RWPE1 (cell line): ENCODE measurements around the gene GATA5.

Experiments
- CTCF ChIA-PET: fragments of 350-600 bp; sonication (Branson Sonifier 250); formaldehyde crosslinking; extraction: SDS; loops from one replicate; lab custom pipeline; 2021; lab: Yijun Ruan, JAX
- POLR2A ChIA-PET: fragments of 400-600 bp; formaldehyde crosslinking; extraction: SDS; loops from one replicate; lab custom pipeline; 2020; ENCODE audit warnings: antibody characterized with exemption; ENCODE audit not compliant: low non-redundant PET; lab: Yijun Ruan, JAX
- DNase-seq: peaks from one replicate; pipeline ENCODE4 v3.0.0; 2012; ENCODE audit warnings: low spot score
- H3K27ac ChIP-seq: fragments of 450-650 bp; 2 replicates; pipeline ENCODE4 v1.5.1; 2017
- TF ChIP-seq, protein P1 (sequence below): fragments of 450-650 bp; conservative IDR thresholded peaks from 2 replicates; pipeline ENCODE4 v1.5.1; 2017; ENCODE audit warnings: low read depth, mild to moderate bottlenecking

The GATA5 gene

GRCh38 chr20:62425281-62426058, 50.3 kb downstream of the GATA5 start:
- TF ChIP-seq, protein P1, sequence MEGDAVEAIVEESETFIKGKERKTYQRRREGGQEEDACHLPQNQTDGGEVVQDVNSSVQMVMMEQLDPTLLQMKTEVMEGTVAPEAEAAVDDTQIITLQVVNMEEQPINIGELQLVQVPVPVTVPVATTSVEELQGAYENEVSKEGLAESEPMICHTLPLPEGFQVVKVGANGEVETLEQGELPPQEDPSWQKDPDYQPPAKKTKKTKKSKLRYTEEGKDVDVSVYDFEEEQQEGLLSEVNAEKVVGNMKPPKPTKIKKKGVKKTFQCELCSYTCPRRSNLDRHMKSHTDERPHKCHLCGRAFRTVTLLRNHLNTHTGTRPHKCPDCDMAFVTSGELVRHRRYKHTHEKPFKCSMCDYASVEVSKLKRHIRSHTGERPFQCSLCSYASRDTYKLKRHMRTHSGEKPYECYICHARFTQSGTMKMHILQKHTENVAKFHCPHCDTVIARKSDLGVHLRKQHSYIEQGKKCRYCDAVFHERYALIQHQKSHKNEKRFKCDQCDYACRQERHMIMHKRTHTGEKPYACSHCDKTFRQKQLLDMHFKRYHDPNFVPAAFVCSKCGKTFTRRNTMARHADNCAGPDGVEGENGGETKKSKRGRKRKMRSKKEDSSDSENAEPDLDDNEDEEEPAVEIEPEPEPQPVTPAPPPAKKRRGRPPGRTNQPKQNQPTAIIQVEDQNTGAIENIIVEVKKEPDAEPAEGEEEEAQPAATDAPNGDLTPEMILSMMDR: no peak
- CTCF ChIA-PET: interaction anchor here (0.6 to 3.9 kb wide), 5 partner anchors 12 to 74 kb away, joined by 3 to 16 read pairs (median 11); no protein-coding TSS in a partner anchor
- no peak for DNase-seq
- H3K27ac ChIP-seq: no peak overlapping the region
- POLR2A ChIA-PET: no interaction called here

DNA sequence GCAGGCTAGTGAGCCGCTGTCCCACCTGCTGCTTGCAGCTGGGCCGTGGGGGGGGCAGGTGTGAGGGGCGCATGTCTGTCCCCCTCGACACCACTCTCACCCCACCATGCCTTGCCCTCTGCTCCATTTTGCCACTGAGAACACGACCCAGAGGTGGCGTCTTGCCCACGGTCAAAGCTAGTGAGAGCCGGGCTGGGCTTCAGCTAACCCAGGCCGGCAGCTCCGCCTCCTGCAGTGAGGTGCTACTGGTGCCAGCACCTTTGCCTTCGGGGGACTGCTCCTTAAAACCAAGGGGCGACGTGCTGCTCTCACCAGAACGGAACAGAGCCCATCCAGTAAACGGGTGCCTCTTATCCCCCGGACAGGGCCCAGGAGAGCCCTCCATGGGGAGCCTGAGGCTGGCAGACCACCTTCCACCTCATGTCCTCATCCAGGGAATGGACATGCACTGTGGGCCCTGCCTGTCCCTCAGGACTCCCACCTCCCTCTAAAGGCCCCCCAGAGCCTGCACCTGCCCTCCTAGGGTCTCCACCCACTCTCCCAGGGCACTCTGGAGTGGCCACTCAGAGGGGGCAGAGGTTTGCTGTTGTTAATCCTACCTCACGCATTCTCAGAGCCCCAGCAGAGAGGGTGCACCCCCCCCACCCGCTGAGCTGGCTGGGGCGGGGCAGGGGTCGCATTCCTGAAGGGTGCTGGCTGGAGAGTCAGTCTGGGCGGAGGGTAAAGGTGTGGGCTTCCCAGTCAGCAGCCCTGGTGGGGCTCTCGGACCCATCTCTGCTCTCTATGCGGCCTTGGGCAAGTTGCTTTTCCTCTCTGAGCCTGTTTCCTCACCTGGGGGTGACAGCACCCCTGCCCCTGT, 51.3 kb downstream of the GATA5 start:
- H3K27ac ChIP-seq: no peak overlapping the region
- DNase-seq: no peak
- CTCF ChIA-PET: interaction anchor here (0.9 to 3.9 kb wide), 6 partner anchors 11 to 366 kb away, joined by 3 to 15 read pairs (median 8); no protein-coding TSS in a partner anchor
- POLR2A ChIA-PET: interaction anchor here (0.6 kb wide), 1 partner anchor 10 kb away, joined by 3 read pairs; no protein-coding TSS in a partner anchor
- TF ChIP-seq, protein P1: no peak

GRCh38 chr20:62423326-62423706, 52.5 kb downstream of the GATA5 start:
- no peak for DNase-seq
- H3K27ac ChIP-seq: no peak overlapping the region
- TF ChIP-seq, protein P1: no peak
- ChIA-PET CTCF (interaction anchor here (0.5 to 2.6 kb wide), 5 partner anchors 9 to 257 kb away, joined by 3 to 15 read pairs (median 4); no protein-coding TSS in a partner anchor), POLR2A (interaction anchor here (0.6 kb wide), 1 partner anchor 9 kb away, joined by 3 read pairs; no protein-coding TSS in a partner anchor)

- H3K27ac ChIP-seq: no peak overlapping the region
- no peak for DNase-seq
- TF ChIP-seq, protein P1: no peak
- ChIA-PET CTCF (interaction anchor here (0.7 to 2.6 kb wide), 4 partner anchors 9 to 20 kb away, joined by 3 to 15 read pairs (median 8); no protein-coding TSS in a partner anchor), POLR2A (no interaction called here)
These were observed 53.0 kb downstream of the GATA5 start for GRCh38 chr20:62422636-62423325.

GRCh38 chr20:62421716-62421990, 54.1 kb downstream of the GATA5 start:
- POLR2A ChIA-PET: no interaction called here
- TF ChIP-seq, protein P1: no peak
- no peak for DNase-seq
- H3K27ac ChIP-seq: no peak overlapping the region
- CTCF ChIA-PET: interaction anchor here (2.6 kb wide), 1 partner anchor 12 kb away, joined by 15 read pairs; no protein-coding TSS in a partner anchor
